CD14-positive monocyte (primary cell): ENCODE measurements around the gene CD93. TPM values are rescaled to one million over a fixed set of nuclear protein-coding genes. Genes with fewer than 3 reads are reported as not detected.

Experiments used
- DNase-seq, 3 donors: peaks; one replicate each; pipeline ENCODE4 v3.0.0-alpha.2; 2011 to 2022
- H2AFZ ChIP-seq: 2 replicates; pipeline ENCODE4 v1.6.0; 2012; ENCODE audit warnings: mild to moderate bottlenecking, low read depth, low read length, inconsistent platforms; ENCODE audit not compliant: insufficient read depth, poor library complexity, severe bottlenecking
- H3K27ac ChIP-seq, 2 donors: 1 replicate in 1 of 2; 2 replicates in 1 of 2; pipeline ENCODE4 v1.5.1; 2012 to 2013; ENCODE audit warnings: low read length in 2 of 2, control low read depth in 1 of 2, inconsistent platforms in 1 of 2, low read depth in 1 of 2, mild to moderate bottlenecking in 1 of 2
- H3K27me3 ChIP-seq, 2 donors: one replicate each; pipeline versions ENCODE4 v1.6.0 to v1.6.1; 2011 to 2013; ENCODE audit warnings: low read length in 2 of 2; ENCODE audit not compliant: control insufficient read depth in 2 of 2, insufficient read depth in 2 of 2
- H3K36me3 ChIP-seq, 2 donors: replicated peaks in 1 of 2; 1 replicate in 1 of 2; 2 replicates in 1 of 2; pipeline versions ENCODE4 v1.5.1 to v1.6.1; 2012 to 2013; ENCODE audit warnings: low read length in 2 of 2, control low read depth in 1 of 2, inconsistent platforms in 1 of 2, mild to moderate bottlenecking in 1 of 2; ENCODE audit not compliant: insufficient read depth in 2 of 2, control insufficient read depth in 1 of 2
- H3K4me1 ChIP-seq, 2 donors: 1 replicate in 1 of 2; 2 replicates in 1 of 2; pipeline versions ENCODE4 v1.5.1 to v1.6.1; 2012 to 2013; ENCODE audit warnings: low read length in 2 of 2, control low read depth in 1 of 2, inconsistent platforms in 1 of 2, mild to moderate bottlenecking in 1 of 2, moderate library complexity in 1 of 2; ENCODE audit not compliant: insufficient read depth in 2 of 2, control insufficient read depth in 1 of 2
- H3K4me2 ChIP-seq: replicated peaks from 2 replicates; pipeline ENCODE3; 2012; ENCODE audit warnings: low read length, moderate library complexity, mild to moderate bottlenecking; ENCODE audit not compliant: poor library complexity, severe bottlenecking; ENCODE audit errors: extremely low read depth
- H3K4me3 ChIP-seq, 3 experiments: fragments of 200-600 bp in 1 of 3; sonication (generic) in 1 of 3; replicated peaks in 1 of 3; 1 replicate in 2 of 3; 2 replicates in 1 of 3; pipeline ENCODE4 v1.5.1; 2011 to 2013; ENCODE audit warnings: low read length in 3 of 3, mild to moderate bottlenecking in 3 of 3, control low read depth in 2 of 3, low read depth in 2 of 3, inconsistent platforms in 1 of 3, moderate library complexity in 1 of 3
- H3K79me2 ChIP-seq: 2 replicates; pipeline ENCODE4 v1.6.0; 2012; ENCODE audit warnings: mild to moderate bottlenecking, control low read depth, inconsistent platforms, low read length, moderate library complexity; ENCODE audit not compliant: insufficient read depth
- H3K9ac ChIP-seq: 2 replicates; pipeline ENCODE4 v1.6.0; 2017; ENCODE audit warnings: low read length, mild to moderate bottlenecking; ENCODE audit not compliant: insufficient read depth, poor library complexity, severe bottlenecking
- H3K9me3 ChIP-seq, 2 donors: replicated peaks in 1 of 2; 1 replicate in 1 of 2; 2 replicates in 1 of 2; pipeline versions ENCODE4 v1.5.1 to v1.6.1; 2012 to 2013; ENCODE audit warnings: low read length in 2 of 2, control low read depth in 1 of 2; ENCODE audit not compliant: control insufficient read depth in 1 of 2, insufficient read depth in 1 of 2
- H4K20me1 ChIP-seq: 2 replicates; pipeline ENCODE4 v1.6.0; 2012; ENCODE audit warnings: mild to moderate bottlenecking, low read length, control low read depth, moderate library complexity; ENCODE audit not compliant: insufficient read depth
- H3K27ac Mint-ChIP-seq, 7 donors: one replicate each; pipeline ENCODE4 v1.8.0; 2020; ENCODE audit warnings: mild to moderate bottlenecking in 7 of 7, mixed read lengths in 7 of 7, moderate library complexity in 6 of 7, inconsistent platforms in 2 of 7
- H3K27me3 Mint-ChIP-seq, 3 donors: one replicate each; pipeline ENCODE4 v1.8.0; 2021 to 2022; ENCODE audit warnings: low read depth in 3 of 3, mild to moderate bottlenecking in 3 of 3, mixed read lengths in 3 of 3, moderate library complexity in 3 of 3, inconsistent platforms in 1 of 3
- H3K36me3 Mint-ChIP-seq, 2 donors: one replicate each; pipeline ENCODE4 v1.8.0; 2020; ENCODE audit warnings: mixed read lengths in 2 of 2, inconsistent platforms in 1 of 2, mild to moderate bottlenecking in 1 of 2
- H3K4me1 Mint-ChIP-seq: one replicate; pipeline ENCODE4 v1.8.0; 2020; ENCODE audit warnings: mild to moderate bottlenecking, mixed read lengths
- H3K4me3 Mint-ChIP-seq, 2 donors: one replicate each; pipeline ENCODE4 v1.8.0; 2020; ENCODE audit warnings: mild to moderate bottlenecking in 2 of 2, mixed read lengths in 2 of 2, moderate library complexity in 1 of 2
- H3K9me3 Mint-ChIP-seq, 7 donors: one replicate each; pipeline ENCODE4 v1.8.0; 2020 to 2022; ENCODE audit warnings: mixed read lengths in 7 of 7, mild to moderate bottlenecking in 6 of 7, moderate library complexity in 6 of 7, inconsistent platforms in 2 of 7
- CTCF ChIP-seq: fragments of 200-600 bp; IDR thresholded peaks from one replicate; pipeline ENCODE4 v1.8.0; 2022; ENCODE audit warnings: antibody characterized with exemption, mild to moderate bottlenecking
- WGBS: methylation state at CpG from one replicate; pipeline ENCODE4 v1.1.5; 2013; ENCODE audit warnings: missing lambda C conversion rate; ENCODE audit not compliant: insufficient coverage; 5-methylcytosine and 5-hydroxymethylcytosine counted together
- intact Hi-C, 2 donors: fragments of 100-400 bp; cut with micrococcal nuclease; formaldehyde crosslinking; loops; one replicate each; pipeline versions ENCODE4 v1.15.0 to v1.15.1; 2023
- polyA plus RNA-seq, 3 donors: library from polyadenylated mRNA; depleted of rRNA in 1 of 3; unstranded in 2 of 3; stranded (reverse) in 1 of 3; fragments of 300-500 nt in 2 of 3; fragments of >200 nt in 1 of 3; fragmentation: Illumina TruSeq in 2 of 3; gene quantifications; 1 replicate in 2 of 3; 2 replicates in 1 of 3; pipeline ENCODE4 v1.2.3, GENCODE V29; 2012 to 2021

Gene CD93
- polyA plus RNA-seq, 3 donors: 26.0 to 170 (median 48.9) TPM

- Mint-ChIP-seq H3K4me1 (peaks cover 44% of the 10 kb centered on the region), H3K36me3 (peaks cover 0 to 2% of the 10 kb centered on the region in 2 donors), H3K4me3 (no peak overlapping the region), H3K27me3 (peaks cover 0 to 1% (median 0%) of the 10 kb centered on the region in 3 donors), H3K9me3 (peaks cover 5 to 13% (median 8%) of the 10 kb centered on the region in 7 donors), H3K27ac (peak overlapping the region in 2 of 7 donors; percentile 42 to 54)
- Histone ChIP-seq H3K79me2 (no peaks in the 10 kb centered on the region), H4K20me1 (no peaks in the 10 kb centered on the region), H3K4me2 (no peak overlapping the region), H3K36me3 (no peaks in the 10 kb centered on the region), H2AFZ (no peak overlapping the region), H3K4me1 (peaks cover 35 to 40% of the 10 kb centered on the region in 2 donors), H3K27ac (no peak overlapping the region), H3K27me3 (no peaks in the 10 kb centered on the region), H3K4me3 (no peak overlapping the region), H3K9me3 (peaks cover 4 to 5% of the 10 kb centered on the region in 2 donors), H3K9ac (no peak overlapping the region)
- 100% methylated on average over 2 of the region's 4 CpGs for WGBS
- TF ChIP-seq CTCF: no peak
- intact Hi-C loops: no loop called here
- no peak for DNase-seq
These were observed 25.5 kb downstream of the CD93 start for GRCh38 chr20:23060629-23061028.

- peaks cover 0 to 2% of the 10 kb centered on the region in 2 donors for H3K36me3 Mint-ChIP-seq
- no peak overlapping the region for H3K9ac ChIP-seq
- peaks cover 5 to 13% (median 8%) of the 10 kb centered on the region in 7 donors for H3K9me3 Mint-ChIP-seq
- peak overlapping the region in 1 of 2 donors; percentile 41 for H3K4me3 Mint-ChIP-seq
- peak overlapping the region; percentile 27 for H3K4me2 ChIP-seq
- H3K9me3 ChIP-seq: peaks cover 4 to 5% of the 10 kb centered on the region in 2 donors
- no peaks in the 10 kb centered on the region for H4K20me1 ChIP-seq
- H3K4me1 Mint-ChIP-seq: peaks cover 39% of the 10 kb centered on the region
- no peaks in the 10 kb centered on the region for H3K79me2 ChIP-seq
- H3K27ac ChIP-seq: peak overlapping the region in 1 of 2 donors; percentile 34
- H3K27ac Mint-ChIP-seq: peak overlapping the region in 2 of 7 donors; percentile 24 to 32
- TF ChIP-seq CTCF: no peak
- H3K27me3 ChIP-seq: no peaks in the 10 kb centered on the region
- H3K36me3 ChIP-seq: no peaks in the 10 kb centered on the region
- WGBS: 0% methylated on average over 1 of the region's 3 CpGs
- H3K27me3 Mint-ChIP-seq: peaks cover 0 to 1% (median 0%) of the 10 kb centered on the region in 3 donors
- intact Hi-C loops: no loop called here
- H2AFZ ChIP-seq: peak overlapping the region; percentile 43
- peak in 1 of 3 donors; percentile 37 for DNase-seq
- no peak overlapping the region for H3K4me3 ChIP-seq
- peaks cover 35 to 40% of the 10 kb centered on the region in 2 donors for H3K4me1 ChIP-seq
These were observed 26.3 kb downstream of the CD93 start for GRCh38 chr20:23059846-23060245.
